Tibial nerve (tissue), 4 donors: Measurements from ENCODE around the gene SLC35F1. TPM values are rescaled to one million over a fixed set of nuclear protein-coding genes. Genes with fewer than 3 reads are reported as not detected.
A peak's percentile ranks its signal among the peaks of the same experiment; 100 is the strongest.

ENCODE experiments used
- DNase-seq, 2 donors: peaks; one replicate each; pipeline ENCODE4 v3.0.0-alpha.2; 2019; ENCODE audit warnings: low spot score in 2 of 2
- H3K27ac ChIP-seq, 4 donors: fragments of 200-600 bp; sonication (generic) in 3 of 4; one replicate each; pipeline ENCODE4 v1.5.1; 2017 to 2019; ENCODE audit warnings: mild to moderate bottlenecking in 1 of 4
- H3K27me3 ChIP-seq, 2 donors: fragments of 200-600 bp; sonication (generic) in 1 of 2; one replicate each; pipeline versions ENCODE4 v1.5.1 to v1.6.0; 2017 to 2019
- H3K36me3 ChIP-seq, 3 donors: fragments of 200-600 bp; sonication (generic); one replicate each; pipeline ENCODE4 v1.5.1; 2018 to 2019
- H3K4me1 ChIP-seq, 4 donors: fragments of 200-600 bp; sonication (generic) in 3 of 4; one replicate each; pipeline ENCODE4 v1.5.1; 2017 to 2019
- H3K4me3 ChIP-seq, 4 donors: fragments of 200-600 bp; sonication (generic) in 3 of 4; one replicate each; pipeline ENCODE4 v1.5.1; 2017 to 2019; ENCODE audit warnings: mild to moderate bottlenecking in 1 of 4, moderate library complexity in 1 of 4
- H3K9me3 ChIP-seq, 4 donors: fragments of 200-600 bp; sonication (generic) in 3 of 4; one replicate each; pipeline ENCODE4 v1.5.1; 2017 to 2019
- EP300 ChIP-seq, 2 donors: sonication (generic); formaldehyde crosslinking; IDR thresholded peaks; one replicate each; pipeline ENCODE4 v1.6.1; 2017; ENCODE audit warnings: antibody characterized with exemption in 2 of 2, mild to moderate bottlenecking in 1 of 2
- POLR2A ChIP-seq, 2 donors: fragments of 450-650 bp; IDR thresholded peaks; one replicate each; pipeline ENCODE4 v1.6.1; 2017; ENCODE audit warnings: antibody characterized with exemption in 2 of 2, mild to moderate bottlenecking in 2 of 2, moderate library complexity in 2 of 2
- WGBS, 2 donors: methylation state at CpG; one replicate each; pipeline ENCODE4 v1.1.5; 2018; 5-methylcytosine and 5-hydroxymethylcytosine counted together
- total RNA-seq, 4 donors: library from RNA; depleted of rRNA; stranded (reverse); fragments of >200 nt; gene quantifications; one replicate each; pipeline ENCODE4 v1.1.0, GENCODE V29; 2016
- TF ChIP-seq, protein P1 (sequence below), 5 experiments: fragments of 200-600 bp in 3 of 5; fragments of 450-650 bp in 2 of 5; sonication (generic) in 3 of 5; IDR thresholded peaks; one replicate each; pipeline ENCODE4 v1.5.1; 2016 to 2019; ENCODE audit warnings: antibody characterized with exemption in 5 of 5, mild to moderate bottlenecking in 3 of 5, moderate library complexity in 2 of 5

Gene SLC35F1
- total RNA-seq, 4 donors from 2014 or later, result 12.7 to 40.4 (median 16.5) TPM

DNA sequence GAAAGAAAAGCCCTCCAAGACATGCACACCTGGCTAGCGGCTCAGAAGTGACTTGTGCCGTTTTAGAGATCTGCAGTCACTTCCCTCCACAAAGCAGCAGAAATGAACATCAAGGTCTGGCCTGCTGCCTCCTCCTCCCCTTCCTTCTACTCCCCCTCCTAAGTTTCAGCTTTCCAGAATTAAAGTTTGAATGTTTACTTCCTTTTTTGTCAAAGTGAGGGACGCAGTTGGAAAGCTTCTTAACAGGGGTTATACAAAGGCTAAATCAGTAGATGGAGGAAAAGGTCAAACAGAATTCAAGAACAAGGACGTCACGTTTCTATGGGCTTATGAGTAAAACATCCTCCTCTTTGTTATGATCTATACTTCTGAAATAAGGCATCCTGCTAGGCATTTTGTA lies 227.7 kb downstream of the SLC35F1 start:
- Histone ChIP-seq H3K4me1 (peaks cover 0 to 48% (median 7%) of the 10 kb centered on the region in 4 donors), H3K4me3 (no peak overlapping the region), H3K36me3 (no peaks in the 10 kb centered on the region), H3K27ac (peak overlapping the region in 1 of 4 donors; percentile 23), H3K9me3 (no peaks in the 10 kb centered on the region), H3K27me3 (no peaks in the 10 kb centered on the region)
- no peak for DNase-seq
- TF ChIP-seq EP300 (IDR thresholded peaks at IDR 0.05) (no peak), POLR2A (IDR thresholded peaks at IDR 0.05) (no peak)
- TF ChIP-seq, protein P1, sequence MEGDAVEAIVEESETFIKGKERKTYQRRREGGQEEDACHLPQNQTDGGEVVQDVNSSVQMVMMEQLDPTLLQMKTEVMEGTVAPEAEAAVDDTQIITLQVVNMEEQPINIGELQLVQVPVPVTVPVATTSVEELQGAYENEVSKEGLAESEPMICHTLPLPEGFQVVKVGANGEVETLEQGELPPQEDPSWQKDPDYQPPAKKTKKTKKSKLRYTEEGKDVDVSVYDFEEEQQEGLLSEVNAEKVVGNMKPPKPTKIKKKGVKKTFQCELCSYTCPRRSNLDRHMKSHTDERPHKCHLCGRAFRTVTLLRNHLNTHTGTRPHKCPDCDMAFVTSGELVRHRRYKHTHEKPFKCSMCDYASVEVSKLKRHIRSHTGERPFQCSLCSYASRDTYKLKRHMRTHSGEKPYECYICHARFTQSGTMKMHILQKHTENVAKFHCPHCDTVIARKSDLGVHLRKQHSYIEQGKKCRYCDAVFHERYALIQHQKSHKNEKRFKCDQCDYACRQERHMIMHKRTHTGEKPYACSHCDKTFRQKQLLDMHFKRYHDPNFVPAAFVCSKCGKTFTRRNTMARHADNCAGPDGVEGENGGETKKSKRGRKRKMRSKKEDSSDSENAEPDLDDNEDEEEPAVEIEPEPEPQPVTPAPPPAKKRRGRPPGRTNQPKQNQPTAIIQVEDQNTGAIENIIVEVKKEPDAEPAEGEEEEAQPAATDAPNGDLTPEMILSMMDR (IDR thresholded peaks at IDR 0.05), result no peak
- WGBS, 2 donors, result 15 to 21% methylated on average over 5 of the region's 5 CpGs

DNA sequence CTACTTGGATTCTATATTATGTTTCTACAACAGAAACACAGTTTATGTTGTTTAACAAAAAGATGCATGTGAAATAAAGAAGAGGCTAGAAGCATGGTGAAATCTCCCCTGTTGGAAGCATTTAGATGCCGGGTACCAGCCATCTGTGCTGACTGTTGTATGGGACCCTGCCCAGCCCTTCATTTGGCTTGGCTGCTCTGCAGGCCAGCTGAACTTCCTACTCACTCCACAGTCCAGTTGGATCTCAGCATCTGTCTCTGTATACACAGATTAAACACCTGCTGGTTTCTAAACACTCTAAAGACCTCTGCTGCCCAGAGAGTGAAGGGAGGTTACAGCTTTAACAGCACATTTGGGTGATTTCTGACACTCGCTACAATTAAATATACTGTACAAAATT lies 228.3 kb downstream of the SLC35F1 start:
- no peak for DNase-seq
- Histone ChIP-seq H3K27ac (no peak overlapping the region), H3K9me3 (no peaks in the 10 kb centered on the region), H3K36me3 (no peaks in the 10 kb centered on the region), H3K27me3 (no peaks in the 10 kb centered on the region), H3K4me1 (peaks cover 0 to 48% (median 7%) of the 10 kb centered on the region in 4 donors), H3K4me3 (no peak overlapping the region)
- no peak for TF ChIP-seq POLR2A (IDR thresholded peaks at IDR 0.05)
- 64 to 71% methylated on average over 2 of the region's 2 CpGs for WGBS, 2 donors

DNA sequence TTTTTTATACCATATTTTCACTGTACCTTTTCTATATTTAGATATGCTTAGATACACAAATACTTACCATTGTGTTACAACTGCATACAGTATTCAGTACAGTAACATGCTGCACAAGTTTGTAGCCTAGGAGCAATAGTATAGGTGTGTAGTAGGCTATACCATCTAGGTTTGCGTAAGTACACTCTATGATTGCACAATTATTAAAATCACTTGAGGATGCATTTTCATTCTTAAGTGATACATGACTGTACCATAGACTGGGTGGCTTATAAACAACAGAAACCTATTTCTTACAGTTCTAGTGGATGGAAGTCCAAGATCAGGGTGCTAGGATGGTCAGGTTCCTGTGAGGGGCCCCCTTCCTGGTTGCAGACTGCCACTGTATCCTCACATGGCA lies 234.1 kb downstream of the SLC35F1 start:
- no peak for TF ChIP-seq POLR2A (IDR thresholded peaks at IDR 0.05)
- TF ChIP-seq, protein P1 (IDR thresholded peaks at IDR 0.05), result no peak
- no peak for TF ChIP-seq EP300 (IDR thresholded peaks at IDR 0.05)
- H3K9me3 ChIP-seq, result no peaks in the 10 kb centered on the region
- H3K4me1 ChIP-seq, result peaks cover 0 to 12% (median 0%) of the 10 kb centered on the region in 4 donors
- H3K27me3 ChIP-seq, result no peaks in the 10 kb centered on the region
- no peak for DNase-seq
- no peak overlapping the region for H3K27ac ChIP-seq
- WGBS, 2 donors, result 96 to 100% methylated on average over 1 of the region's 1 CpG
- no peak overlapping the region for H3K4me3 ChIP-seq
- no peaks in the 10 kb centered on the region for H3K36me3 ChIP-seq

DNA sequence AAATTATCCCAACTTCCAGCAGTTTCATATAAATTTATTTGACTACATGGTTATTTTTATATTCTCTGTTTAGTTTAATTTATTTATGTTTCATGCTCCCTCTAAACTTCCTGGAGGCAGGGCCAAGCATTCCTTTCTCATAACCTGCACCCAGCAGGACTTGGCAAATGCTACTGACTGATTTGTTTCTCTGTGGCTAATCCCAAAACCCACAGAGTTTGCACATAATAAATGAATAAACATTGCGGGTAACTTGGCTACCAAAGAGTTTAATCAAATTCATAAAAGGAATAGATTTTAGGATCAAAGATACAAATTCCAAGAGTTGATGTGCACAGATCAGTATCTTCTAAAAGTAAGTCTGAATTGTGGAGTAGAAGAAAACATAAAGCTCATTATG lies 239.5 kb downstream of the SLC35F1 start:
- Histone ChIP-seq H3K27ac (peak overlapping the region in 1 of 4 donors; percentile 6), H3K27me3 (no peaks in the 10 kb centered on the region), H3K4me1 (peaks cover 0 to 5% (median 2%) of the 10 kb centered on the region in 4 donors), H3K9me3 (no peaks in the 10 kb centered on the region), H3K36me3 (no peaks in the 10 kb centered on the region), H3K4me3 (no peak overlapping the region)
- no peak for DNase-seq
- WGBS, 2 donors, result 35 to 46% methylated on average over 1 of the region's 1 CpG
- TF ChIP-seq, protein P1 (IDR thresholded peaks at IDR 0.05), result no peak
- TF ChIP-seq EP300 (IDR thresholded peaks at IDR 0.05) (no peak), POLR2A (IDR thresholded peaks at IDR 0.05) (no peak)

DNA sequence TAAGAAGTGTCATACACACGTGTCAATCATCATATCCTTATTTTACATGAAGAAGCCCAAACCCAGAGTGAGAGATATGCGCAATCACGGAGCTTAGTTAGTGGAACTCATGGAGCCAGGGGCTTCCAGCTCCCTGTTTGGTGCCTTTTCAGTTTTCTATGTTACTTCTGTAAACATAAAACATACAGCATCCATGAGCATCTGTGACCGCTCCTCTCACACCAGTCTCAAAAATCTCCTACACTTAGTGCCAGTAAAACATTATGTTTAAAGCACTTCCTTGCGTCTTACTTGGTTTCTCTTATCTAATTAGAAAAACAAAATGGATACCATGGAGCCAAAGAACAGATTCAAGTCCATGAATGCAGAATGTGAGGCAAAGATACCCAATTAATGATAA lies 240.4 kb downstream of the SLC35F1 start:
- Histone ChIP-seq H3K4me1 (peaks cover 0 to 5% (median 2%) of the 10 kb centered on the region in 4 donors), H3K4me3 (no peak overlapping the region), H3K27me3 (no peaks in the 10 kb centered on the region), H3K36me3 (no peaks in the 10 kb centered on the region), H3K9me3 (no peaks in the 10 kb centered on the region), H3K27ac (no peak overlapping the region)
- WGBS, 2 donors, result 93 to 95% methylated on average over 5 of the region's 5 CpGs
- DNase-seq, result no peak
- TF ChIP-seq EP300 (IDR thresholded peaks at IDR 0.05) (no peak), POLR2A (IDR thresholded peaks at IDR 0.05) (no peak)
- TF ChIP-seq, protein P1 (IDR thresholded peaks at IDR 0.05), result no peak

DNA sequence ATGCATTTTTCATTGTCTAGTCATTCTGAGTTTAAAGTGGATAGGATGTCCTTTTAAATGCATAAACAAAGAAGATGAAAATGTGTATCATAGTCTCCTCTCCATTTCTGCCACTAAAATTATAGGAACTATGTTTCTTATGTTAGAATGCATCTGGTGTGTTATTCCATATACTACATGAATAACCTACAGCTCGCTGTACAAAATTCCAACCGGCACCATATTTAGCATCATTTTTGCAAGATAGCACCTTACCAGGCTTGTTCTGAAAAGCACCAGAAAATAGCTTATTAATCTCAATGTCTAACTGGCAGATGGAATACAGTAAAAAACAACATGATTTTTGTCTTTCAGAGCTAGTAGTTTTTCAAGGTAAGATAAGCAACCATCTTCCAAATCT lies 241.5 kb downstream of the SLC35F1 start:
- H3K27ac ChIP-seq, result no peak overlapping the region
- TF ChIP-seq POLR2A (IDR thresholded peaks at IDR 0.05) (no peak), EP300 (IDR thresholded peaks at IDR 0.05) (no peak)
- TF ChIP-seq, protein P1 (IDR thresholded peaks at IDR 0.05), result no peak
- H3K27me3 ChIP-seq, result no peaks in the 10 kb centered on the region
- no peaks in the 10 kb centered on the region for H3K36me3 ChIP-seq
- no peak for DNase-seq
- WGBS, 2 donors, result 94 to 95% methylated on average over 2 of the region's 2 CpGs
- no peak overlapping the region for H3K4me3 ChIP-seq
- peaks cover 0 to 5% (median 2%) of the 10 kb centered on the region in 4 donors for H3K4me1 ChIP-seq
- H3K9me3 ChIP-seq, result no peaks in the 10 kb centered on the region
